WTC11 (cell line): ENCODE data around the gene ANKFN1. TPM values are rescaled to one million over a fixed set of nuclear protein-coding genes. Genes with fewer than 3 reads are reported as not detected.

Source experiments
- ATAC-seq: fragments of 200-7000 bp; cut with Tn5 transposase; 2 replicates; pipeline ENCODE4 v1.10.0; 2021; ENCODE audit warnings: mild to moderate bottlenecking, moderate library complexity
- CTCF ChIA-PET: fragments of 300-600 bp; sonication (Branson Sonifier 250); formaldehyde crosslinking; loops from one replicate; lab custom pipeline; 2021; ENCODE audit warnings: antibody characterized with exemption; lab: Charles Lee
- POLR2A ChIA-PET: fragments of 350-600 bp; sonication (Branson Sonifier 250); formaldehyde crosslinking; loops from one replicate; lab custom pipeline; 2021; ENCODE audit warnings: antibody characterized with exemption; lab: Charles Lee
- DNase-seq: peaks from one replicate; pipeline ENCODE4 v3.0.0; 2021; ENCODE audit warnings: low spot score
- H3K27ac Mint-ChIP-seq: 2 replicates; pipeline ENCODE4 v1.8.0; 2021; ENCODE audit warnings: mixed read lengths
- H3K27me3 Mint-ChIP-seq: 2 replicates; pipeline ENCODE4 v1.8.0; 2021; ENCODE audit warnings: low read depth, mild to moderate bottlenecking, moderate library complexity, mixed read lengths
- H3K36me3 Mint-ChIP-seq: 2 replicates; pipeline ENCODE4 v1.8.0; 2021; ENCODE audit warnings: mixed read lengths
- H3K4me1 Mint-ChIP-seq: 2 replicates; pipeline ENCODE4 v1.8.0; 2022; ENCODE audit warnings: mixed read lengths
- H3K4me3 Mint-ChIP-seq: 2 replicates; pipeline ENCODE4 v1.8.0; 2021; ENCODE audit warnings: mild to moderate bottlenecking, moderate library complexity, mixed read lengths
- H3K9me3 Mint-ChIP-seq: 2 replicates; pipeline ENCODE4 v1.8.0; 2021; ENCODE audit warnings: mixed read lengths
- ATF1 ChIP-seq: sonication (generic); formaldehyde crosslinking; IDR thresholded peaks from 2 replicates; pipeline ENCODE4 v1.8.1; 2023; ENCODE audit warnings: mild to moderate bottlenecking, moderate library complexity, missing genetic modification reagents
- CREM ChIP-seq: sonication (generic); formaldehyde crosslinking; IDR thresholded peaks from 2 replicates; pipeline ENCODE4 v1.8.1; 2022; ENCODE audit warnings: mild to moderate bottlenecking, missing genetic modification reagents, moderate library complexity
- ESRRA ChIP-seq: sonication (generic); formaldehyde crosslinking; IDR thresholded peaks from 2 replicates; pipeline ENCODE4 v1.8.1; 2022; ENCODE audit warnings: mild to moderate bottlenecking, missing genetic modification reagents, borderline replicate concordance
- ETV6 ChIP-seq: sonication (generic); formaldehyde crosslinking; IDR thresholded peaks from 2 replicates; pipeline ENCODE4 v1.8.1; 2022; ENCODE audit warnings: mild to moderate bottlenecking, missing genetic modification reagents
- JUN ChIP-seq: sonication (generic); formaldehyde crosslinking; IDR thresholded peaks from 2 replicates; pipeline ENCODE4 v1.8.0; 2023; ENCODE audit warnings: mild to moderate bottlenecking, missing genetic modification reagents
- MXD4 ChIP-seq: fragments of 250-450 bp; sonication (Bioruptor Pico); IDR thresholded peaks from 2 replicates; pipeline ENCODE4 v1.8.0; 2021; ENCODE audit warnings: mild to moderate bottlenecking, moderate library complexity, borderline replicate concordance
- NR3C1 ChIP-seq: sonication (generic); formaldehyde crosslinking; conservative IDR thresholded peaks from 2 replicates; pipeline ENCODE4 v1.8.1; 2023; ENCODE audit warnings: low read depth, mild to moderate bottlenecking, missing genetic modification reagents
- SMAD3 ChIP-seq: sonication (generic); formaldehyde crosslinking; IDR thresholded peaks from 2 replicates; pipeline ENCODE4 v1.8.0; 2022; ENCODE audit warnings: missing genetic modification reagents, mild to moderate bottlenecking, borderline replicate concordance
- SOX15 ChIP-seq: fragments of 250-450 bp; sonication (Bioruptor Pico); IDR thresholded peaks from 2 replicates; pipeline ENCODE4 v1.9.0; 2021; ENCODE audit warnings: mild to moderate bottlenecking
- TEAD4 ChIP-seq: sonication (generic); formaldehyde crosslinking; IDR thresholded peaks from 2 replicates; pipeline ENCODE4 v1.8.0; 2022; ENCODE audit warnings: mild to moderate bottlenecking, missing genetic modification reagents
- ZBTB21 ChIP-seq: sonication (generic); formaldehyde crosslinking; IDR thresholded peaks from 2 replicates; pipeline ENCODE4 v1.8.1; 2023; ENCODE audit warnings: mild to moderate bottlenecking, missing genetic modification reagents, borderline replicate concordance
- ZNF138 ChIP-seq: sonication (generic); formaldehyde crosslinking; conservative IDR thresholded peaks from 2 replicates; pipeline ENCODE4 v1.8.1; 2022; ENCODE audit warnings: mild to moderate bottlenecking, moderate library complexity, missing genetic modification reagents
- ZNF219 ChIP-seq: sonication (generic); formaldehyde crosslinking; IDR thresholded peaks from 2 replicates; pipeline ENCODE4 v1.8.0; 2023; ENCODE audit warnings: missing genetic modification reagents, mild to moderate bottlenecking, borderline replicate concordance
- ZNF396 ChIP-seq: fragments of 250-450 bp; sonication (Bioruptor Pico); IDR thresholded peaks from 2 replicates; pipeline ENCODE4 v1.8.0; 2021; ENCODE audit warnings: mild to moderate bottlenecking, moderate library complexity, borderline replicate concordance
- total RNA-seq: library from RNA; stranded (reverse); gene quantifications from 3 replicates; pipeline ENCODE4 v1.2.3, GENCODE V29; 2021
- TF ChIP-seq, protein P1 (sequence below): sonication (generic); formaldehyde crosslinking; IDR thresholded peaks from 2 replicates; pipeline ENCODE4 v1.8.1; 2022; ENCODE audit warnings: mild to moderate bottlenecking, missing genetic modification reagents, moderate library complexity, borderline replicate concordance
- TF ChIP-seq, protein P2 (sequence below): sonication (generic); formaldehyde crosslinking; IDR thresholded peaks from 2 replicates; pipeline ENCODE4 v1.8.1; 2023; ENCODE audit warnings: mild to moderate bottlenecking, missing genetic modification reagents, moderate library complexity
- TF ChIP-seq, protein P3 (sequence below): sonication (generic); formaldehyde crosslinking; IDR thresholded peaks from 2 replicates; pipeline ENCODE4 v1.8.0; 2022; ENCODE audit warnings: mild to moderate bottlenecking, missing genetic modification reagents
- TF ChIP-seq, protein P4 (sequence below): sonication (generic); formaldehyde crosslinking; IDR thresholded peaks from 2 replicates; pipeline ENCODE4 v1.8.1; 2023; ENCODE audit warnings: mild to moderate bottlenecking, moderate library complexity, missing genetic modification reagents
- TF ChIP-seq, protein P5 (sequence below): sonication (generic); formaldehyde crosslinking; IDR thresholded peaks from 2 replicates; pipeline ENCODE4 v1.8.1; 2023; ENCODE audit warnings: mild to moderate bottlenecking, missing genetic modification reagents
- TF ChIP-seq, protein P6 (sequence below): fragments of 250-450 bp; sonication (Bioruptor Pico); IDR thresholded peaks from 2 replicates; pipeline ENCODE4 v1.9.0; 2021; ENCODE audit warnings: moderate library complexity, mild to moderate bottlenecking, inconsistent platforms, borderline replicate concordance

ANKFN1 gene
- total RNA-seq, 1 experiment from 2014 or later: 0.24 TPM

DNA sequence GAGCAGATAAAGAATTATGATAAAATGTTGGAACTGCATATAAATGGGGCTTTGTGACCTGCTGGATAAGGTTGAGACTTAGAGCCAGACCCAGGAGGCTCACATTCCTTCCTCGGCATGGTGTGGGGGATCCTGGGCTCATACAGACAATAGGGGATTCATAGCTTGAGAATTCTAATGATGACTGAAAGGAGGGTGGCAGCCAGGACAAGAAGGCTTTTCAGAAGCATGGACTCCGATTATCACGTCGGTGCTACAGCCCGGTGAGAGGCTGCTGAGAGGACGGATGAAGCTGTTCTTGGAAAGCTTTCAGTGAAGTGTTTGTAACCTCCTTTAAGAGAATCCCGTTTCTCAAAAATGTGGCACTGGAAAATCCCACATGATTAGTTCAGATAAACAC lies 167.2 kb downstream of the ANKFN1 start:
- POLR2A ChIA-PET: no interaction called here
- ATAC-seq (peak; percentile 81), DNase-seq (peak; percentile 11)
- TF ChIP-seq NR3C1 (no peak), ZNF396 (no peak)
- Mint-ChIP-seq H3K9me3 (no peaks in the 10 kb centered on the region), H3K4me1 (peaks cover 45% of the 10 kb centered on the region), H3K4me3 (peak overlapping the region; percentile 21; the same call in 1 of the 2 replicates), H3K27ac (no peak overlapping the region), H3K36me3 (no peaks in the 10 kb centered on the region), H3K27me3 (no peaks in the 10 kb centered on the region; the same call in 1 of the 2 replicates)
- CTCF ChIA-PET: interaction anchor here (0.9 to 2.0 kb wide), 16 partner anchors 11 to 718 kb away, joined by 3 to 17 read pairs (median 4); no protein-coding TSS in a partner anchor

DNA sequence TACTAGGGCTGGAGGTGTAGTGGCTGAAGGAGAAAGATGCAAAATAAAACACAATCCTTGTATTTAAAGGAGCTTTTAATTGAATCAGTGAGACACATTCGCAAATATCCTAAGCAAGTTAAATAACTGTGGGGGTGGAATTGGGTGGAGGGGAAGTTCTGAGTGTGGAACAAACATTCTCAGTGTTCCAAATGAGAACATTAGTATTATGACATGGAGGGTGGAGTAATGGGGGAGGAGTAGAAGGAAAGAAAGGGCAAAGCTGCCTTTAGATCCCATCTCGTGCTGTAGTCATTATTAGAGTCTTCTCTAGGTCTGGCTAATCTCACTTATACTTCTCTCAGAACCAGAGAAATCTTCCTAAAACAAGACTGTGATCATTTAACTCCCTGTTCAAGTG lies 169.7 kb downstream of the ANKFN1 start:
- TF ChIP-seq TEAD4 (CRISPR knock-in tag) (no peak), ETV6 (CRISPR knock-in tag) (no peak), SOX15 (CRISPR knock-in tag) (no peak), ZNF138 (CRISPR knock-in tag) (no peak), ZNF219 (CRISPR knock-in tag) (no peak), ATF1 (CRISPR knock-in tag) (no peak), JUN (CRISPR knock-in tag) (no peak), MXD4 (no peak), ESRRA (CRISPR knock-in tag) (no peak), CREM (CRISPR knock-in tag) (no peak), SMAD3 (CRISPR knock-in tag) (no peak), ZBTB21 (CRISPR knock-in tag) (no peak)
- TF ChIP-seq, protein P1, sequence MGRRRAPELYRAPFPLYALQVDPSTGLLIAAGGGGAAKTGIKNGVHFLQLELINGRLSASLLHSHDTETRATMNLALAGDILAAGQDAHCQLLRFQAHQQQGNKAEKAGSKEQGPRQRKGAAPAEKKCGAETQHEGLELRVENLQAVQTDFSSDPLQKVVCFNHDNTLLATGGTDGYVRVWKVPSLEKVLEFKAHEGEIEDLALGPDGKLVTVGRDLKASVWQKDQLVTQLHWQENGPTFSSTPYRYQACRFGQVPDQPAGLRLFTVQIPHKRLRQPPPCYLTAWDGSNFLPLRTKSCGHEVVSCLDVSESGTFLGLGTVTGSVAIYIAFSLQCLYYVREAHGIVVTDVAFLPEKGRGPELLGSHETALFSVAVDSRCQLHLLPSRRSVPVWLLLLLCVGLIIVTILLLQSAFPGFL: no peak
- TF ChIP-seq, protein P2, sequence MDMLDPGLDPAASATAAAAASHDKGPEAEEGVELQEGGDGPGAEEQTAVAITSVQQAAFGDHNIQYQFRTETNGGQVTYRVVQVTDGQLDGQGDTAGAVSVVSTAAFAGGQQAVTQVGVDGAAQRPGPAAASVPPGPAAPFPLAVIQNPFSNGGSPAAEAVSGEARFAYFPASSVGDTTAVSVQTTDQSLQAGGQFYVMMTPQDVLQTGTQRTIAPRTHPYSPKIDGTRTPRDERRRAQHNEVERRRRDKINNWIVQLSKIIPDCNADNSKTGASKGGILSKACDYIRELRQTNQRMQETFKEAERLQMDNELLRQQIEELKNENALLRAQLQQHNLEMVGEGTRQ (CRISPR knock-in tag): no peak
- TF ChIP-seq, protein P3, sequence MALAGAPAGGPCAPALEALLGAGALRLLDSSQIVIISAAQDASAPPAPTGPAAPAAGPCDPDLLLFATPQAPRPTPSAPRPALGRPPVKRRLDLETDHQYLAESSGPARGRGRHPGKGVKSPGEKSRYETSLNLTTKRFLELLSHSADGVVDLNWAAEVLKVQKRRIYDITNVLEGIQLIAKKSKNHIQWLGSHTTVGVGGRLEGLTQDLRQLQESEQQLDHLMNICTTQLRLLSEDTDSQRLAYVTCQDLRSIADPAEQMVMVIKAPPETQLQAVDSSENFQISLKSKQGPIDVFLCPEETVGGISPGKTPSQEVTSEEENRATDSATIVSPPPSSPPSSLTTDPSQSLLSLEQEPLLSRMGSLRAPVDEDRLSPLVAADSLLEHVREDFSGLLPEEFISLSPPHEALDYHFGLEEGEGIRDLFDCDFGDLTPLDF: no peak
- TF ChIP-seq, protein P4, sequence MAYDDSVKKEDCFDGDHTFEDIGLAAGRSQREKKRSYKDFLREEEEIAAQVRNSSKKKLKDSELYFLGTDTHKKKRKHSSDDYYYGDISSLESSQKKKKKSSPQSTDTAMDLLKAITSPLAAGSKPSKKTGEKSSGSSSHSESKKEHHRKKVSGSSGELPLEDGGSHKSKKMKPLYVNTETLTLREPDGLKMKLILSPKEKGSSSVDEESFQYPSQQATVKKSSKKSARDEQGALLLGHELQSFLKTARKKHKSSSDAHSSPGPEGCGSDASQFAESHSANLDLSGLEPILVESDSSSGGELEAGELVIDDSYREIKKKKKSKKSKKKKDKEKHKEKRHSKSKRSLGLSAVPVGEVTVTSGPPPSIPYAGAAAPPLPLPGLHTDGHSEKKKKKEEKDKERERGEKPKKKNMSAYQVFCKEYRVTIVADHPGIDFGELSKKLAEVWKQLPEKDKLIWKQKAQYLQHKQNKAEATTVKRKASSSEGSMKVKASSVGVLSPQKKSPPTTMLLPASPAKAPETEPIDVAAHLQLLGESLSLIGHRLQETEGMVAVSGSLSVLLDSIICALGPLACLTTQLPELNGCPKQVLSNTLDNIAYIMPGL: no peak
- TF ChIP-seq, protein P5, sequence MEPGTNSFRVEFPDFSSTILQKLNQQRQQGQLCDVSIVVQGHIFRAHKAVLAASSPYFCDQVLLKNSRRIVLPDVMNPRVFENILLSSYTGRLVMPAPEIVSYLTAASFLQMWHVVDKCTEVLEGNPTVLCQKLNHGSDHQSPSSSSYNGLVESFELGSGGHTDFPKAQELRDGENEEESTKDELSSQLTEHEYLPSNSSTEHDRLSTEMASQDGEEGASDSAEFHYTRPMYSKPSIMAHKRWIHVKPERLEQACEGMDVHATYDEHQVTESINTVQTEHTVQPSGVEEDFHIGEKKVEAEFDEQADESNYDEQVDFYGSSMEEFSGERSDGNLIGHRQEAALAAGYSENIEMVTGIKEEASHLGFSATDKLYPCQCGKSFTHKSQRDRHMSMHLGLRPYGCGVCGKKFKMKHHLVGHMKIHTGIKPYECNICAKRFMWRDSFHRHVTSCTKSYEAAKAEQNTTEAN: no peak
- TF ChIP-seq, protein P6, sequence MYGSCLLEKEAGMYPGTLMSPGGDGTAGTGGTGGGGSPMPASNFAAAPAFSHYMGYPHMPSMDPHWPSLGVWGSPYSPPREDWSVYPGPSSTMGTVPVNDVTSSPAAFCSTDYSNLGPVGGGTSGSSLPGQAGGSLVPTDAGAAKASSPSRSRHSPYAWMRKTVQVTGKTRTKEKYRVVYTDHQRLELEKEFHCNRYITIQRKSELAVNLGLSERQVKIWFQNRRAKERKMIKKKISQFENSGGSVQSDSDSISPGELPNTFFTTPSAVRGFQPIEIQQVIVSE (CRISPR knock-in tag): no peak
- Mint-ChIP-seq H3K4me1 (peaks cover 37% of the 10 kb centered on the region), H3K27me3 (no peaks in the 10 kb centered on the region; the same call in 1 of the 2 replicates), H3K36me3 (no peaks in the 10 kb centered on the region), H3K27ac (no peak overlapping the region), H3K4me3 (no peak overlapping the region), H3K9me3 (no peaks in the 10 kb centered on the region)
- ChIA-PET POLR2A (no interaction called here), CTCF (no interaction called here)
- ATAC-seq (no peak), DNase-seq (no peak)
